BLaER1 treated with 17β-estradiol and CSF1 and Interleukin-3, amounts not matched to agents 10 nM and 100 nM (cell line): ENCODE data around the gene GTF2I.
"Not testable (repeated sequence)": the region's sequence is repeated elsewhere in the genome, so short reads cannot be mapped to it uniquely, and the experiment has no call there.

Source experiments
- H3K27ac ChIP-seq, 11 experiments: shearing (Covaris generic); formaldehyde crosslinking; 2 replicates each; pipeline ENCODE4 v1.8.1; 2022
- H3K27me3 ChIP-seq, 11 experiments: shearing (Covaris generic); formaldehyde crosslinking; 2 replicates each; pipeline ENCODE4 v1.8.1; 2022
- H3K36me3 ChIP-seq, 11 experiments: shearing (Covaris generic); formaldehyde crosslinking; 2 replicates each; pipeline ENCODE4 v1.8.1; 2022
- H3K4me1 ChIP-seq, 10 experiments: shearing (Covaris generic); formaldehyde crosslinking; 2 replicates each; pipeline ENCODE4 v1.8.1; 2022
- H3K4me2 ChIP-seq, 11 experiments: shearing (Covaris generic); formaldehyde crosslinking; 2 replicates each; pipeline ENCODE4 v1.8.1; 2022
- H3K4me3 ChIP-seq, 10 experiments: shearing (Covaris generic); formaldehyde crosslinking; 2 replicates each; pipeline ENCODE4 v1.8.1; 2022
- H3K9ac ChIP-seq, 11 experiments: shearing (Covaris generic); formaldehyde crosslinking; 2 replicates each; pipeline ENCODE4 v1.8.1; 2022
- H3K9me3 ChIP-seq, 11 experiments: shearing (Covaris generic); formaldehyde crosslinking; replicated peaks in 1 of 11; 2 replicates each; pipeline ENCODE4 v1.8.1; 2022
- H4K20me1 ChIP-seq, 11 experiments: shearing (Covaris generic); formaldehyde crosslinking; 2 replicates each; pipeline ENCODE4 v1.8.1; 2022
- Cebpa-rat ChIP-seq, 11 experiments: shearing (Covaris generic); IDR thresholded peaks; 2 replicates each; pipeline ENCODE4 v1.8.1; 2022

The GTF2I gene

DNA sequence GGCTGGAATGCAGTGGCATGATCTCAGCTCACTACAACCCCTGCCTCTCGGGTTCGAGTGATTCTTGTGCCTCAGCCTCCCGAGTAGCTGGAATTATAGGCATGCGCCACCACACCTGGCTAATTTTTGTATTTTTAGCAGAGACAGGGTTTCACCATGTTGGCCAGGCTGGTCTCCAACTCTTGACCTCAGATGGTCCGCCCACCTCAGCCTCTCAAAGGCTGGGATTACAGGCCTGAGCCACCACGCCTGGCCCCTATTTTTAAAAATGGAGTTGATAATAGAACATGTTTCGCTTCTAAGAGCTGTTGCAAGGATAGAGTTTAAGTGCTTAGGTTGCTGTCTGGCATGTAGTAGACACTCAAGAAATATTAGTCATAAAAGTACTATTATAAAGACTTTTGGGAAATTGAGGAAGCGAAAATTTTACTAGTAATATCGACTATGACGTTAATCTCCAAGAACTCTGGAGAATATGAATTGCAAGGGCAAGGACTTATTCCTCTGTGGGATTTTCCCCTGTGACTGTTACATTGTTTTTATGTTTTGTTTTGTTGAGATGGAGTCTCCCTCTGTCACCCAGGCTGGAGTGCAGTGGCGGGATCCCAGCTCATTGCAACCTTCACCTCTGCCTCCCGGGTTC is 7.9 kb downstream of the GTF2I start:
- peak overlapping the region in 5 of 11 experiments; percentile 3 to 97 (median 95); a peak in 8 of 22 replicates for H3K4me2 ChIP-seq
- TF ChIP-seq Cebpa-rat (IDR thresholded peaks at IDR 0.05), result no peak
- peaks cover 100% of the 10 kb centered on the region in 11 experiments for H4K20me1 ChIP-seq
- H3K27me3 ChIP-seq, result no peaks in the 10 kb centered on the region
- peak overlapping the region in 3 of 11 experiments; percentile 27 to 52 (median 43); a peak in 5 of 22 replicates for H3K9ac ChIP-seq
- H3K36me3 ChIP-seq, result peaks cover 23 to 88% (median 68%) of the 10 kb centered on the region in 11 experiments
- H3K4me3 ChIP-seq, result no peak overlapping the region
- H3K27ac ChIP-seq, result peak overlapping the region in 4 of 11 experiments; percentile 44 to 100 (median 60); a peak in 7 of 22 replicates
- H3K9me3 ChIP-seq, result no peaks in the 10 kb centered on the region
- H3K4me1 ChIP-seq, result peaks cover 32 to 77% (median 47%) of the 10 kb centered on the region in 10 experiments

DNA sequence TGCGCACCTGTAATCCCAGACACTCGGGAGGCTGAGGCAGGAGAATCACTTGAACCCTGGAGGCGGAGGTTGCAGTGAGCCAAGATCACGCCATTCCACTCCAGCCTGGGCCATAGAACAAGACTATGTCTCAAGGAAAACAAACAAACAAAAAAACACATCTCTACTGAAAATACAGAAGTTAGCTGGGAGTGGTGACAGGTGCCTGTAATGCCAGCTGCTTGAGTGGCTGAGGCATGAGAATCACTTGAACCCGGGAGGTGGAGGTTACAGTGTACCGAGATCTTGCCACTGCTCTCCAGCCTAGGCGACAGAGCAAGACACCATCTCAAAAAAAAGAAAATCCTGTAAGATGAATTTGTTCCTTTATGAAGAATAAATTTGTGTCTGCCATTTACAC is 9.5 kb downstream of the GTF2I start:
- Histone ChIP-seq H4K20me1 (peaks cover 100% of the 10 kb centered on the region in 11 experiments; a peak in 21 of 22 replicates), H3K27ac (peak overlapping the region in 1 of 11 experiments; percentile 100; a peak in 1 of 22 replicates)

DNA sequence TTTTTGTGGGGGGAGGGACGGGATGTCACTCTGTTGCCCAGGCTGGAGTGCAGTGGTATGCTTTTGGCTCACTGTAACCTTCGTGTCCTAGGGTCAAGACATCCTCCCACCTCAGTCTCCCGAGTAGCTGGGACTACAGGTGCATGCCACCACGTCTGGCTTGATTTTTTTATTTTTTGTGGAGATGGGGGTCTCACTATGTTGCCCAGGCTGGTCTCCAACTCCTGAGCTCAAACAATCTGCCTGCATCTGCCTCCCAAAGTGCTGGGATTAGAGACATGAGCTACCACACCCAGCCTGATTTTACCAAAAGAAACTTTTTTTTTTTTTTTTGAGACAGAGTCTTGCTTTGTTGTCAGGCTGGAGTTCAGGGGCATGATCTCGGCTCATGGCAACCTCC is 10.0 kb downstream of the GTF2I start:
- H3K4me1 ChIP-seq, result peaks cover 11 to 72% (median 28%) of the 10 kb centered on the region in 10 experiments
- H3K36me3 ChIP-seq, result peaks cover 23 to 100% (median 79%) of the 10 kb centered on the region in 11 experiments

More for the DNA sequence above, 9.5 kb downstream of the GTF2I start:
- H3K27me3 ChIP-seq, H3K9ac ChIP-seq, H3K4me2 ChIP-seq, H3K4me3 ChIP-seq, H3K9me3 ChIP-seq: not testable (repeated sequence)
- H3K36me3 ChIP-seq, result peaks cover 23 to 98% (median 78%) of the 10 kb centered on the region in 11 experiments
- peaks cover 16 to 72% (median 33%) of the 10 kb centered on the region in 10 experiments for H3K4me1 ChIP-seq

GRCh38 chr7:74671602-74672001 is 14.1 kb downstream of the GTF2I start:
- Histone ChIP-seq H3K9me3 (no peaks in the 10 kb centered on the region), H3K4me3 (no peak overlapping the region), H4K20me1 (peaks cover 99 to 100% (median 100%) of the 10 kb centered on the region in 11 experiments; a peak in 21 of 22 replicates), H3K27ac (no peak overlapping the region), H3K9ac (no peak overlapping the region), H3K4me1 (peaks cover 0 to 49% (median 4%) of the 10 kb centered on the region in 10 experiments; a peak in 10 of 20 replicates), H3K4me2 (no peak overlapping the region), H3K36me3 (peaks cover 17 to 100% (median 83%) of the 10 kb centered on the region in 11 experiments), H3K27me3 (no peaks in the 10 kb centered on the region)
- no peak for TF ChIP-seq Cebpa-rat (IDR thresholded peaks at IDR 0.05)

More for the DNA sequence above, 10.0 kb downstream of the GTF2I start:
- not testable (repeated sequence) for H3K4me3 ChIP-seq, H3K9me3 ChIP-seq, H3K4me2 ChIP-seq, H3K9ac ChIP-seq, H3K27me3 ChIP-seq
- peaks cover 100% of the 10 kb centered on the region in 11 experiments; a peak in 21 of 22 replicates for H4K20me1 ChIP-seq
- H3K27ac ChIP-seq, result peak overlapping the region in 1 of 11 experiments; percentile 100; a peak in 1 of 22 replicates

DNA sequence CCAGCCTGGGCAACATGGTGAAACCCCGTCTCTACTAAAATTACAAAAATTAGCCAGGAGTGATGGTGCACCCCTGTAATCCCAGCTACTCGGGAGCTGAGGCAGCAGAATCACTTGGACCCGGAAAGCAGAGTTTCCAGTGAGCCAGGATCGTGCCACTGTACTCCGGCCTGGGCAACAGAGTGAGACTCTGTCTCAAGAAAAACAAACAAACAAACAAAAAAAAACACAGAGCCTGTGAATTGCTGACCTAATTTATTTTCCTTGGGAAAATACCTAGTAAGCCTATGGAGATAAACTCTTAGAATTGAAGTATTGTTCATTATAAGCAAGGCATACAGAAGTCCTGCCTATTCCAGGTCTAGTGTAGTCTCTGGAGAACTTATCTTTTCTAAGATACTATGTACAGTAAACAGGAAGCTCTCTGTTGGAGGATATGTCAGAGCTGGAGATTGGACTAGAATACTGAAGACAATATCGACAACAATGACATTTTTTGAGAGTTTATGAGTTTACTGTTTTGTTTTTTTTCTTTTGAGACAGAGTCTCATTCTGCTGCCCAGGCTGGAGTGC is 14.9 kb downstream of the GTF2I start:
- Histone ChIP-seq H3K27me3 (no peaks in the 10 kb centered on the region), H4K20me1 (peaks cover 99 to 100% (median 100%) of the 10 kb centered on the region in 11 experiments; a peak in 21 of 22 replicates), H3K36me3 (peaks cover 12 to 100% (median 80%) of the 10 kb centered on the region in 11 experiments), H3K9me3 (no peaks in the 10 kb centered on the region), H3K27ac (peak overlapping the region in 3 of 11 experiments; percentile 6 to 29 (median 12); a peak in 3 of 22 replicates), H3K9ac (no peak overlapping the region; a peak in 2 of 22 replicates), H3K4me1 (peaks cover 0 to 42% (median 4%) of the 10 kb centered on the region in 10 experiments; a peak in 10 of 20 replicates), H3K4me3 (no peak overlapping the region), H3K4me2 (peak overlapping the region in 2 of 11 experiments; percentile 7 to 26; a peak in 2 of 22 replicates)
- TF ChIP-seq Cebpa-rat (IDR thresholded peaks at IDR 0.05), result no peak

- no peak overlapping the region for H3K27ac ChIP-seq
- no peaks in the 10 kb centered on the region for H3K27me3 ChIP-seq
- H3K4me3 ChIP-seq, result no peak overlapping the region
- peaks cover 99 to 100% (median 100%) of the 10 kb centered on the region in 11 experiments; a peak in 21 of 22 replicates for H4K20me1 ChIP-seq
- peaks cover 0 to 37% (median 4%) of the 10 kb centered on the region in 10 experiments; a peak in 10 of 20 replicates for H3K4me1 ChIP-seq
- no peak for TF ChIP-seq Cebpa-rat (IDR thresholded peaks at IDR 0.05)
- no peaks in the 10 kb centered on the region for H3K9me3 ChIP-seq
- no peak overlapping the region for H3K9ac ChIP-seq
- H3K4me2 ChIP-seq, result no peak overlapping the region
- peaks cover 23 to 100% (median 85%) of the 10 kb centered on the region in 11 experiments for H3K36me3 ChIP-seq
Observed at GRCh38 chr7:74674166-74674565, 16.6 kb downstream of the GTF2I start.

- H4K20me1 ChIP-seq, result peaks cover 92 to 100% (median 99%) of the 10 kb centered on the region in 11 experiments
- no peak overlapping the region for H3K27ac ChIP-seq
- no peak for TF ChIP-seq Cebpa-rat (IDR thresholded peaks at IDR 0.05)
- no peak overlapping the region for H3K9ac ChIP-seq
- peaks cover 0 to 5% (median 0%) of the 10 kb centered on the region in 11 experiments; a peak in 3 of 22 replicates for H3K9me3 ChIP-seq
- no peak overlapping the region for H3K4me3 ChIP-seq
- no peaks in the 10 kb centered on the region for H3K4me1 ChIP-seq
- peaks cover 30 to 100% (median 87%) of the 10 kb centered on the region in 11 experiments for H3K36me3 ChIP-seq
- no peak overlapping the region for H3K4me2 ChIP-seq
- H3K27me3 ChIP-seq, result no peaks in the 10 kb centered on the region
Observed at GRCh38 chr7:74682829-74683228, 25.3 kb downstream of the GTF2I start.

DNA sequence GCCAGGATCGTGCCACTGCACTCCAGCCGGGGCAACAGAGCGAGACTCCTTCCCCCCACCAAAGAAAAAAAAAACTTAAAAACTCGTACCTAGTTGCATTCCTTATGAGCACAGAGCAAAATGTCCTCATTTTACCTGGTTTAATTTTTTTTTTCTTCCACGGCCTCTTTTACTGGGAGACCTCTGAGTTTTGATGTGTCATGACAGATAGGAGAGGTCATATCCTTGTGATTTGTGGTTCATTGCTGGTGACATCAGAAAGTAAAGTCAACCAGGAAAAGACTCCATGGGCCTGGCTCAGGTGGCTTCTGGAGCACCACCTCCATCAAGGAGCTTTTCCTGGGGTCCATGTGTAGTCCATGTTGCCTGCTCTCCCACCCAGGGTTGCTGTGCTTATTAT is 26.3 kb downstream of the GTF2I start:
- H3K36me3 ChIP-seq, result peaks cover 27 to 100% (median 87%) of the 10 kb centered on the region in 11 experiments
- peaks cover 92 to 100% (median 99%) of the 10 kb centered on the region in 11 experiments for H4K20me1 ChIP-seq
- peaks cover 0 to 5% (median 0%) of the 10 kb centered on the region in 11 experiments; a peak in 3 of 22 replicates for H3K9me3 ChIP-seq

GRCh38 chr7:74684473-74684872 is 27.0 kb downstream of the GTF2I start:
- no peak overlapping the region for H3K27ac ChIP-seq
- H3K9ac ChIP-seq, result no peak overlapping the region
- peaks cover 27 to 100% (median 88%) of the 10 kb centered on the region in 11 experiments for H3K36me3 ChIP-seq
- peaks cover 0 to 7% (median 0%) of the 10 kb centered on the region in 11 experiments; a peak in 4 of 22 replicates for H3K9me3 ChIP-seq
- peaks cover 92 to 100% (median 99%) of the 10 kb centered on the region in 11 experiments for H4K20me1 ChIP-seq
- no peak for TF ChIP-seq Cebpa-rat (IDR thresholded peaks at IDR 0.05)
- H3K4me1 ChIP-seq, result no peaks in the 10 kb centered on the region
- no peaks in the 10 kb centered on the region for H3K27me3 ChIP-seq
- H3K4me3 ChIP-seq, result no peak overlapping the region
- no peak overlapping the region for H3K4me2 ChIP-seq

More for the DNA sequence above, 26.3 kb downstream of the GTF2I start:
- Histone ChIP-seq H3K4me2 (no peak overlapping the region), H3K4me3 (no peak overlapping the region), H3K27me3 (no peaks in the 10 kb centered on the region), H3K4me1 (no peaks in the 10 kb centered on the region), H3K27ac (no peak overlapping the region), H3K9ac (no peak overlapping the region)
- no peak for TF ChIP-seq Cebpa-rat (IDR thresholded peaks at IDR 0.05)
